ENCODE results near the gene CD81. TPM values are rescaled to one million over a fixed set of nuclear protein-coding genes. Genes with fewer than 3 reads are reported as not detected.
A peak's percentile ranks its signal among the peaks of the same experiment; 100 is the strongest.

Gene CD81
- total RNA-seq, 4 donors from 2014 or later, result 110 to 265 (median 125) TPM

GRCh38 chr11:2393941-2394817 lies 17.1 kb downstream of the CD81 start:
- 76 to 80% methylated on average over 3 to 13 of the region's 34 CpGs for WGBS, 2 donors

GRCh38 chr11:2394818-2395105 lies 17.7 kb downstream of the CD81 start:
- intact Hi-C loops (cut with DNase I), result no loop called here
- peak overlapping the region in 2 of 4 donors; percentile 16 to 36 for H3K27ac ChIP-seq
- no peaks in the 10 kb centered on the region for H3K27me3 ChIP-seq
- TF ChIP-seq CTCF (IDR thresholded peaks at IDR 0.05) (no peak), POLR2A (IDR thresholded peaks at IDR 0.05) (no peak)
- no peak overlapping the region for H3K4me3 ChIP-seq
- WGBS, 2 donors, result 73% methylated on average over 3 of the region's 8 CpGs; no CpG with 5 or more reads in 1 of the 2 donors
- no peaks in the 10 kb centered on the region for H3K9me3 ChIP-seq
- no peak for DNase-seq
- H3K36me3 ChIP-seq, result peaks cover 42 to 79% (median 53%) of the 10 kb centered on the region in 3 donors
- peaks cover 31 to 66% (median 31%) of the 10 kb centered on the region in 3 donors for H3K4me1 ChIP-seq

More at GRCh38 chr11:2393941-2394817, 17.1 kb downstream of the CD81 start:
- Histone ChIP-seq H3K9me3 (no peaks in the 10 kb centered on the region), H3K36me3 (peaks cover 42 to 79% (median 53%) of the 10 kb centered on the region in 3 donors), H3K27me3 (no peaks in the 10 kb centered on the region), H3K4me1 (peaks cover 31 to 66% (median 31%) of the 10 kb centered on the region in 3 donors), H3K4me3 (no peak overlapping the region), H3K27ac (peak overlapping the region in 2 of 4 donors; percentile 36 to 97)
- DNase-seq, result no peak
- TF ChIP-seq POLR2A (IDR thresholded peaks at IDR 0.05), result no peak
- no peak for TF ChIP-seq CTCF (IDR thresholded peaks at IDR 0.05)
- intact Hi-C loops (cut with DNase I), result no loop called here

GRCh38 chr11:2395211-2395730 lies 18.2 kb downstream of the CD81 start:
- TF ChIP-seq POLR2A (IDR thresholded peaks at IDR 0.05), result no peak
- TF ChIP-seq CTCF (IDR thresholded peaks at IDR 0.05), result no peak
- no peak for DNase-seq

GRCh38 chr11:2395856-2396255 lies 18.7 kb downstream of the CD81 start:
- Histone ChIP-seq H3K4me3 (no peak overlapping the region), H3K27ac (no peak overlapping the region), H3K27me3 (no peaks in the 10 kb centered on the region), H3K4me1 (peaks cover 20 to 58% (median 22%) of the 10 kb centered on the region in 3 donors), H3K36me3 (peaks cover 42 to 78% (median 52%) of the 10 kb centered on the region in 3 donors), H3K9me3 (no peaks in the 10 kb centered on the region)
- no peak for DNase-seq
- no CpG with 5 or more reads among the region's 17 CpGs for WGBS, 2 donors
- no peak for TF ChIP-seq POLR2A (IDR thresholded peaks at IDR 0.05)
- no peak for TF ChIP-seq CTCF (IDR thresholded peaks at IDR 0.05)
- intact Hi-C loops (cut with DNase I), result no loop called here

More at GRCh38 chr11:2395211-2395730, 18.2 kb downstream of the CD81 start:
- H3K36me3 ChIP-seq, result peaks cover 42 to 79% (median 53%) of the 10 kb centered on the region in 3 donors
- no peak overlapping the region for H3K4me3 ChIP-seq
- H3K4me1 ChIP-seq, result peaks cover 26 to 63% (median 28%) of the 10 kb centered on the region in 3 donors
- no peaks in the 10 kb centered on the region for H3K27me3 ChIP-seq
- intact Hi-C loops (cut with DNase I), result no loop called here
- peak overlapping the region in 2 of 4 donors; percentile 16 to 36 for H3K27ac ChIP-seq
- no peaks in the 10 kb centered on the region for H3K9me3 ChIP-seq
- no CpG with 5 or more reads among the region's 26 CpGs for WGBS, 2 donors

- H3K36me3 ChIP-seq, result peaks cover 37 to 72% (median 46%) of the 10 kb centered on the region in 3 donors
- no peaks in the 10 kb centered on the region for H3K27me3 ChIP-seq
- intact Hi-C loops (cut with DNase I), result no loop called here
- TF ChIP-seq POLR2A (IDR thresholded peaks at IDR 0.05) (no peak), CTCF (IDR thresholded peaks at IDR 0.05) (no peak)
- 90 to 96% methylated on average over 3 to 13 of the region's 26 CpGs for WGBS, 2 donors
- no peak overlapping the region for H3K27ac ChIP-seq
- DNase-seq, result no peak
- peaks cover 17 to 57% (median 19%) of the 10 kb centered on the region in 3 donors for H3K4me1 ChIP-seq
- H3K9me3 ChIP-seq, result no peaks in the 10 kb centered on the region
- no peak overlapping the region for H3K4me3 ChIP-seq
These were observed 19.4 kb downstream of the CD81 start for GRCh38 chr11:2396471-2396870.
